Loucy (cell line): ENCODE data around the gene DENND6B.

ENCODE experiments used
- H2AFZ ChIP-seq: fragments of 200-600 bp; sonication (generic); 2 replicates; pipeline ENCODE4 v1.6.0; 2016; ENCODE audit warnings: antibody characterized with exemption, mild to moderate bottlenecking, low read length, moderate library complexity
- H3F3A ChIP-seq: fragments of 200-600 bp; 2 replicates; pipeline ENCODE4 v1.6.0; 2016; ENCODE audit warnings: antibody characterized with exemption, low read depth, mild to moderate bottlenecking
- H3K27me3 ChIP-seq: fragments of 200-600 bp; sonication (generic); 2 replicates; pipeline ENCODE4 v1.6.1; 2014; ENCODE audit warnings: low read length, mild to moderate bottlenecking; ENCODE audit not compliant: insufficient read depth, poor library complexity, severe bottlenecking
- H3K36me3 ChIP-seq: fragments of 200-600 bp; sonication (generic); 2 replicates; pipeline ENCODE4 v1.6.1; 2016; ENCODE audit warnings: low read length; ENCODE audit not compliant: insufficient read depth
- H3K4me1 ChIP-seq: fragments of 200-600 bp; sonication (generic); 2 replicates; pipeline ENCODE4 v1.5.1; 2014; ENCODE audit warnings: low read length, mild to moderate bottlenecking; ENCODE audit not compliant: insufficient read depth, poor library complexity, severe bottlenecking
- H3K4me2 ChIP-seq: fragments of 200-600 bp; sonication (generic); 2 replicates; pipeline ENCODE4 v1.6.0; 2014; ENCODE audit warnings: antibody characterized with exemption, low read length, low read depth, mild to moderate bottlenecking; ENCODE audit not compliant: poor library complexity, severe bottlenecking
- H3K4me3 ChIP-seq: fragments of 200-600 bp; sonication (generic); 2 replicates; pipeline ENCODE4 v1.5.1; 2014; ENCODE audit warnings: low read length, mild to moderate bottlenecking, mixed read lengths; ENCODE audit not compliant: poor library complexity, severe bottlenecking
- H3K79me2 ChIP-seq: fragments of 200-600 bp; sonication (generic); 2 replicates; pipeline ENCODE4 v1.6.1; 2014; ENCODE audit warnings: low read length; ENCODE audit not compliant: insufficient read depth
- H3K9ac ChIP-seq: fragments of 200-600 bp; sonication (generic); 2 replicates; pipeline ENCODE4 v1.6.0; 2014; ENCODE audit warnings: mild to moderate bottlenecking, low read depth, low read length, moderate library complexity; ENCODE audit not compliant: poor library complexity, severe bottlenecking
- H3K9me2 ChIP-seq: fragments of 200-600 bp; sonication (generic); replicated peaks from 2 replicates; pipeline ENCODE4 v1.6.1; 2016; ENCODE audit warnings: low read depth, low read length, mixed read lengths
- H3K9me3 ChIP-seq: fragments of 200-600 bp; sonication (generic); 2 replicates; pipeline ENCODE4 v1.6.1; 2014; ENCODE audit warnings: mild to moderate bottlenecking, antibody characterized with exemption, low read length, low read depth; ENCODE audit not compliant: insufficient read depth
- H4K20me1 ChIP-seq: fragments of 200-600 bp; sonication (generic); 2 replicates; pipeline ENCODE4 v1.6.0; 2014; ENCODE audit warnings: antibody characterized with exemption, low read length, mild to moderate bottlenecking; ENCODE audit not compliant: insufficient read depth, poor library complexity, severe bottlenecking
- CTCF ChIP-seq: fragments of 200-600 bp; sonication (generic); conservative IDR thresholded peaks from 2 replicates; pipeline ENCODE4 v1.5.1; 2014; ENCODE audit warnings: mild to moderate bottlenecking, antibody characterized with exemption, low read length
- EZH2phosphoT487 ChIP-seq: fragments of 200-600 bp; IDR thresholded peaks from 2 replicates; pipeline ENCODE4 v1.6.1; 2018; ENCODE audit warnings: antibody characterized with exemption, mild to moderate bottlenecking, moderate library complexity, borderline replicate concordance

The DENND6B gene

GRCh38 chr22:50259302-50259701 is 67.5 kb downstream of the DENND6B start:
- no peaks in the 10 kb centered on the region for H3F3A ChIP-seq

More at GRCh38 chr22:50259302-50259701, 67.5 kb downstream of the DENND6B start:
- Histone ChIP-seq H3K9me2 (no peaks in the 10 kb centered on the region), H3K79me2 (no peaks in the 10 kb centered on the region), H3K9me3 (no peaks in the 10 kb centered on the region), H3K4me1 (no peaks in the 10 kb centered on the region), H3K36me3 (no peaks in the 10 kb centered on the region), H3K4me3 (no peak overlapping the region), H3K9ac (no peak overlapping the region), H3K4me2 (no peak overlapping the region), H3K27me3 (no peaks in the 10 kb centered on the region), H2AFZ (no peak overlapping the region), H4K20me1 (no peaks in the 10 kb centered on the region)
- TF ChIP-seq EZH2phosphoT487: no peak
- no peak for TF ChIP-seq CTCF
